IMR-90 (cell line): ENCODE measurements around the gene SLC35D2. TPM values are rescaled to one million over a fixed set of nuclear protein-coding genes. Genes with fewer than 3 reads are reported as not detected.
"Not testable (repeated sequence)": the region's sequence is repeated elsewhere in the genome, so short reads cannot be mapped to it uniquely, and the experiment has no call there.

Experiments
- ATAC-seq: fragments of 200-7000 bp; cut with Tn5 transposase; 2 replicates; pipeline ENCODE4 v1.9.1; 2020; ENCODE audit warnings: low read depth, mild to moderate bottlenecking, moderate library complexity
- BruUV-seq: library from RNA; stranded (reverse); fragments of 400-500 nt; replicated peaks from 2 replicates; lab custom pipeline; 2021; lab: Mats Ljungman, UMichigan
- CTCF ChIA-PET: fragments of 300-600 bp; formaldehyde crosslinking; extraction: SDS; loops from one replicate; lab custom pipeline; 2021; ENCODE audit warnings: antibody characterized with exemption; lab: Yijun Ruan, JAX
- POLR2A ChIA-PET: fragments of 300-600 bp; sonication (Branson Sonifier 250); formaldehyde crosslinking; loops from one replicate; lab custom pipeline; 2022; ENCODE audit warnings: antibody characterized with exemption; ENCODE audit not compliant: unreplicated experiment; lab: Charles Lee
- DNase-seq: peaks from one replicate; pipeline ENCODE4 v3.0.0; 2013
- H2AFZ ChIP-seq: replicated peaks from 2 replicates; pipeline ENCODE3; 2013; ENCODE audit warnings: low read length, mild to moderate bottlenecking; ENCODE audit not compliant: poor library complexity
- H2AK5ac ChIP-seq: 2 replicates; pipeline ENCODE4 v1.6.1; 2013; ENCODE audit warnings: low read depth, low read length, inconsistent platforms
- H2AK9ac ChIP-seq: replicated peaks from 2 replicates; pipeline ENCODE3; 2013; ENCODE audit warnings: mild to moderate bottlenecking, low read depth, low read length, moderate library complexity; ENCODE audit not compliant: poor library complexity
- H2BK120ac ChIP-seq: 2 replicates; pipeline ENCODE4 v1.6.1; 2013; ENCODE audit warnings: low read depth, low read length, inconsistent platforms
- H2BK15ac ChIP-seq: 3 replicates; pipeline ENCODE4 v1.6.1; 2013; ENCODE audit warnings: low read depth, low read length, inconsistent platforms
- H2BK20ac ChIP-seq: 2 replicates; pipeline ENCODE4 v1.6.1; 2013; ENCODE audit warnings: low read depth, mild to moderate bottlenecking, inconsistent platforms, low read length, moderate library complexity
- H2BK5ac ChIP-seq: 2 replicates; pipeline ENCODE4 v1.6.1; 2013; ENCODE audit warnings: mild to moderate bottlenecking, low read depth, low read length, inconsistent platforms; ENCODE audit not compliant: poor library complexity, severe bottlenecking
- H3K14ac ChIP-seq: replicated peaks from 2 replicates; pipeline ENCODE4 v1.6.1; 2013; ENCODE audit warnings: low read depth, low read length, inconsistent platforms
- H3K18ac ChIP-seq: 2 replicates; pipeline ENCODE4 v1.6.1; 2013; ENCODE audit warnings: low read depth, low read length, control low read depth
- H3K23ac ChIP-seq: 2 replicates; pipeline ENCODE4 v1.6.1; 2013; ENCODE audit warnings: low read depth, low read length, inconsistent platforms
- H3K27ac ChIP-seq: 2 replicates; pipeline ENCODE4 v1.5.1; 2013; ENCODE audit warnings: mild to moderate bottlenecking, control low read depth, low read length; ENCODE audit not compliant: insufficient read depth
- H3K27me3 ChIP-seq: 2 replicates; pipeline ENCODE4 v1.6.1; 2013; ENCODE audit warnings: low read length; ENCODE audit not compliant: control insufficient read depth, insufficient read depth
- H3K36me3 ChIP-seq: 2 replicates; pipeline ENCODE4 v1.6.1; 2013; ENCODE audit warnings: low read length, mixed read lengths; ENCODE audit not compliant: control insufficient read depth, insufficient read depth
- H3K4ac ChIP-seq: 2 replicates; pipeline ENCODE4 v1.6.1; 2013; ENCODE audit warnings: low read depth, low read length, inconsistent platforms
- H3K4me1 ChIP-seq: 2 replicates; pipeline ENCODE4 v1.6.1; 2013; ENCODE audit warnings: low read length, mixed read lengths; ENCODE audit not compliant: control insufficient read depth, insufficient read depth
- H3K4me2 ChIP-seq: 2 replicates; pipeline ENCODE4 v1.6.1; 2013; ENCODE audit warnings: low read depth, mild to moderate bottlenecking, control low read depth, low read length, moderate library complexity
- H3K4me3 ChIP-seq: 2 replicates; pipeline ENCODE4 v1.5.1; 2013; ENCODE audit warnings: low read depth, mild to moderate bottlenecking, control low read depth, low read length, moderate library complexity; ENCODE audit not compliant: insufficient read depth
- H3K56ac ChIP-seq: 2 replicates; pipeline ENCODE4 v1.6.1; 2013; ENCODE audit warnings: low read length, inconsistent platforms; ENCODE audit not compliant: insufficient read depth; ENCODE audit errors: extremely low read depth
- H3K79me1 ChIP-seq, 2 experiments: 2 replicates each; pipeline ENCODE4 v1.6.1; 2013; ENCODE audit warnings: low read length in 2 of 2, inconsistent platforms in 1 of 2, low read depth in 1 of 2
- H3K9ac ChIP-seq: 2 replicates; pipeline ENCODE4 v1.6.1; 2013; ENCODE audit warnings: low read depth, low read length, control low read depth
- H3K9me1 ChIP-seq: 2 replicates; pipeline ENCODE4 v1.6.1; 2013; ENCODE audit warnings: low read length, inconsistent platforms; ENCODE audit not compliant: insufficient read depth
- H3K9me3 ChIP-seq: 2 replicates; pipeline ENCODE4 v1.6.1; 2013; ENCODE audit warnings: low read length; ENCODE audit not compliant: control insufficient read depth, insufficient read depth
- H4K20me1 ChIP-seq: 2 replicates; pipeline ENCODE4 v1.6.1; 2013; ENCODE audit warnings: low read length, inconsistent platforms; ENCODE audit not compliant: insufficient read depth
- H4K5ac ChIP-seq: 2 replicates; pipeline ENCODE4 v1.6.1; 2013; ENCODE audit warnings: mild to moderate bottlenecking, low read depth, low read length, control low read depth
- H4K8ac ChIP-seq, 2 experiments: 2 replicates each; pipeline ENCODE4 v1.6.1; 2013; ENCODE audit warnings: low read depth in 2 of 2, low read length in 2 of 2, control low read depth in 1 of 2, inconsistent platforms in 1 of 2
- H4K91ac ChIP-seq: 2 replicates; pipeline ENCODE4 v1.6.1; 2013; ENCODE audit warnings: low read depth, low read length, inconsistent platforms; ENCODE audit not compliant: insufficient read depth
- BHLHE40 ChIP-seq: fragments of 150-350 bp; IDR thresholded peaks from 2 replicates; pipeline ENCODE4 v1.6.1; 2016; ENCODE audit warnings: mild to moderate bottlenecking, low read depth, low read length
- CEBPB ChIP-seq: IDR thresholded peaks from 2 replicates; pipeline ENCODE4 v1.6.1; 2012; ENCODE audit warnings: low read depth, low read length, improper control_type of control experiment
- FOS ChIP-seq: fragments of 150-350 bp; IDR thresholded peaks from 2 replicates; pipeline ENCODE4 v1.6.1; 2016; ENCODE audit warnings: low read depth, low read length
- MAFK ChIP-seq: IDR thresholded peaks from 2 replicates; pipeline ENCODE4 v1.6.1; 2012; ENCODE audit warnings: low read depth, low read length, improper control_type of control experiment
- MAZ ChIP-seq: IDR thresholded peaks from 2 replicates; pipeline ENCODE4 v1.6.1; 2012; ENCODE audit warnings: low read depth, mild to moderate bottlenecking, low read length, improper control_type of control experiment, moderate library complexity, borderline replicate concordance
- MXI1 ChIP-seq: IDR thresholded peaks from 2 replicates; pipeline ENCODE4 v1.6.1; 2012; ENCODE audit warnings: low read depth, mild to moderate bottlenecking, low read length, moderate library complexity, borderline replicate concordance
- NFE2L2 ChIP-seq: fragments of 150-350 bp; IDR thresholded peaks from 2 replicates; pipeline ENCODE4 v1.6.1; 2016; ENCODE audit warnings: low read depth, mild to moderate bottlenecking, low read length
- RAD21 ChIP-seq: IDR thresholded peaks from 2 replicates; pipeline ENCODE4 v1.6.1; 2012; ENCODE audit warnings: low read length, improper control_type of control experiment
- SMC3 ChIP-seq: fragments of 150-350 bp; IDR thresholded peaks from 2 replicates; pipeline ENCODE4 v1.6.1; 2016; ENCODE audit warnings: low read depth, mild to moderate bottlenecking, antibody characterized with exemption, low read length, moderate library complexity
- USF2 ChIP-seq: fragments of 150-350 bp; IDR thresholded peaks from 2 replicates; pipeline ENCODE4 v1.6.1; 2017; ENCODE audit warnings: mild to moderate bottlenecking, antibody characterized with exemption, low read length, low read depth
- WGBS, 2 experiments: methylation state at CpG; one replicate each; pipeline versions ENCODE4 v1.1.5 to v1.1.7; 2013; ENCODE audit warnings: missing lambda C conversion rate in 2 of 2; ENCODE audit not compliant: insufficient read length in 1 of 2; ENCODE audit errors: extremely low coverage in 2 of 2; 5-methylcytosine and 5-hydroxymethylcytosine counted together
- dilution Hi-C: fragments of 300-500 bp; cut with HindIII; formaldehyde crosslinking; loops from one replicate; pipeline ENCODE4 v1.14.3; 2018; ENCODE audit warnings: low sequenced_read_pairs; ENCODE audit not compliant: unreplicated experiment
- in situ Hi-C: fragments of 300-500 bp; cut with MboI; formaldehyde crosslinking; loops from 3 replicates; pipeline ENCODE4 v1.14.3; 2019; ENCODE audit warnings: low sequenced_read_pairs, inconsistent platforms, mixed read lengths
- intact Hi-C: fragments of 100-400 bp; cut with micrococcal nuclease; formaldehyde crosslinking; loops from 2 replicates; pipeline ENCODE4 v1.10.0; 2022
- polyA plus RNA-seq, 3 experiments: library from polyadenylated mRNA; depleted of rRNA; stranded (reverse); fragments of >200 nt; gene quantifications; 2 replicates each; pipeline ENCODE4 v1.2.3, GENCODE V29; 2012; ENCODE audit warnings: low replicate concordance in 1 of 3
- total RNA-seq: library from RNA; depleted of rRNA; stranded (reverse); fragments of >200 nt; gene quantifications from 2 replicates; pipeline ENCODE4 v1.2.3, GENCODE V29; 2012

SLC35D2 gene
- total and polyA plus RNA-seq, 2 of the 4 experiments (the other 2 are of a cell fraction) = 9.7 to 11.8 TPM

- Histone ChIP-seq H3K9me3 (no peaks in the 10 kb centered on the region), H4K5ac (no peak overlapping the region), H3K79me1 (no peaks in the 10 kb centered on the region), H4K8ac (no peak overlapping the region), H3K36me3 (peaks cover 8% of the 10 kb centered on the region), H3K23ac (no peak overlapping the region), H2AK5ac (no peak overlapping the region), H3K4me1 (no peaks in the 10 kb centered on the region), H4K91ac (no peak overlapping the region), H3K56ac (no peak overlapping the region), H2AFZ (no peak overlapping the region), H3K18ac (no peak overlapping the region), H4K20me1 (no peaks in the 10 kb centered on the region), H2BK5ac (no peak overlapping the region), H3K4me3 (no peak overlapping the region), H2BK120ac (no peak overlapping the region), H3K4ac (no peak overlapping the region), H2BK15ac (no peak overlapping the region), H2BK20ac (no peak overlapping the region), H3K27me3 (no peaks in the 10 kb centered on the region), H3K9ac (no peak overlapping the region), H3K27ac (no peak overlapping the region), H3K14ac (no peak overlapping the region), H3K9me1 (0 out of 2 replicates have a peak, but pooled peaks cover 2% of the 10 kb centered on the region), H3K4me2 (no peak overlapping the region), H2AK9ac (no peak overlapping the region)
- no peak for ATAC-seq
- no peak for DNase-seq
- dilution Hi-C loops = no loop called here
- in situ Hi-C loops = no loop called here
- ChIA-PET POLR2A (no interaction called here), CTCF (no interaction called here)
- TF ChIP-seq MAFK (no peak), USF2 (no peak), MXI1 (no peak), BHLHE40 (no peak), NFE2L2 (no peak), MAZ (no peak), SMC3 (no peak), FOS (no peak), RAD21 (no peak), CEBPB (no peak)
- intact Hi-C loops = no loop called here
- no CpG with 5 or more reads among the region's 2 CpGs for WGBS, 2 experiments
- BruUV-seq = no TSS peak
These were observed 22.5 kb downstream of the SLC35D2 start for GRCh38 chr9:96360976-96361375.

GRCh38 chr9:96360523-96360922 is 23.0 kb downstream of the SLC35D2 start:
- H3K27me3 ChIP-seq, CTCF ChIA-PET, intact Hi-C loops, H3K79me1 ChIP-seq, H2BK5ac ChIP-seq, H2BK20ac ChIP-seq, dilution Hi-C loops, H3K18ac ChIP-seq, H3K4me3 ChIP-seq, H2BK120ac ChIP-seq, H2BK15ac ChIP-seq, H3K14ac ChIP-seq, POLR2A ChIA-PET, H3K56ac ChIP-seq, H4K5ac ChIP-seq, in situ Hi-C loops, H2AK9ac ChIP-seq, H2AK5ac ChIP-seq, H3K23ac ChIP-seq, H4K91ac ChIP-seq, H4K8ac ChIP-seq, H3K4ac ChIP-seq, DNase-seq, H3K27ac ChIP-seq, H4K20me1 ChIP-seq, H2AFZ ChIP-seq, BruUV-seq, ATAC-seq, H3K4me2 ChIP-seq, H3K4me1 ChIP-seq, H3K9me3 ChIP-seq, H3K9me1 ChIP-seq, H3K9ac ChIP-seq: not testable (repeated sequence)
- WGBS, 2 experiments = no CpG with 5 or more reads among the region's 6 CpGs
- peaks cover 10% of the 10 kb centered on the region for H3K36me3 ChIP-seq
